NCI-H510A treated with DMSO at 0.1 percent for 48 hours (cell line): ENCODE measurements around the gene LHCGR.
"Not testable (repeated sequence)": the region's sequence is repeated elsewhere in the genome, so short reads cannot be mapped to it uniquely, and the experiment has no call there.

Source experiments
- DNase-seq: peaks from one replicate; lab custom pipeline; 2025; lab: John Stamatoyannopoulos, UW

Gene LHCGR

GRCh38 chr2:48709096-48710034 lies 46.2 kb downstream of the LHCGR start:
- DNase-seq: no peak

DNA sequence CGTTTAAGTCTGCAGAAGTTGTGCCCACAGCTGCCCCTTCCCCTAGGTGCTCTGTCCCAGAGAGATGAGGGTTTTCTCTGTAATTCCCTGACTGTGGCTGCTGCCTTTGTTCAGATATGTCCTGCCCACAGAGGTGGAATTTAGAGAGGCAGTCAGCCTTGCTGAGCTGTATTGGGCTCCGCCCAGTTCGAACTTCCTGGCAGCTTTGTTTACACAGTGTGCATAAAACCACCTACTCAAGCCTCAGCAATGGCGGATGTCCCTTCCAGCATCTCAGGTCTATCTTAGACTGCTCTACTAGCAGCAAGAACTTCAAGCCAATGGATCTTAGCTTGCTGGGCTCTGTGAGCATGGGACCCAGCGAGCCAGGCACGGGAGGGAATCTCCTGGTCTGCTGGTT lies 48.1 kb downstream of the LHCGR start:
- DNase-seq: no peak

GRCh38 chr2:48703621-48704020 lies 51.9 kb downstream of the LHCGR start:
- not testable (repeated sequence) for DNase-seq

- no peak for DNase-seq
These were observed 56.1 kb downstream of the LHCGR start for GRCh38 chr2:48699348-48699930.

- DNase-seq: no peak
These were observed 58.6 kb downstream of the LHCGR start for GRCh38 chr2:48696881-48697280.

- DNase-seq: no peak
These were observed 59.5 kb downstream of the LHCGR start for GRCh38 chr2:48695991-48696390.

- no peak for DNase-seq
These were observed 61.4 kb downstream of the LHCGR start for GRCh38 chr2:48694149-48694548.

DNA sequence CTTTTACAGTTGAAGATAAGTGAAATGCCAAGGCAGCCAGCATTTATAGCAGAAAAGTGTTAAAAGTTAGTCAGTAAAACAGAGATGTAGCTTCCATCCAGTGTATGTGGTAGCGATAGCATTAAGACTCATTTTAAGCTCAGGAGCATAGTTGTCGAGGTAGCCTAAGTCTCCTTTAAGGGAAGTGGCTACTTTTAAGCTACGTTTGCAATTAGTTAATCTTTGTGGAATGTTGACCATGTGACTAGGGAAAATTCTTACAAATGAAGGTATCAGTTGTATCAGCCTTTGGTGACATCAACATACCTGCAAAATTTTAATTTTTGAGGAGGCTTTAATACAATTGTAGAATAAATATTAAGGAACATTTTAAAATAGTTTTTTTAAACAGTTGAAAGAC lies 61.9 kb downstream of the LHCGR start:
- DNase-seq: no peak

- DNase-seq: no peak
These were observed 62.5 kb downstream of the LHCGR start for GRCh38 chr2:48693066-48693465.

DNA sequence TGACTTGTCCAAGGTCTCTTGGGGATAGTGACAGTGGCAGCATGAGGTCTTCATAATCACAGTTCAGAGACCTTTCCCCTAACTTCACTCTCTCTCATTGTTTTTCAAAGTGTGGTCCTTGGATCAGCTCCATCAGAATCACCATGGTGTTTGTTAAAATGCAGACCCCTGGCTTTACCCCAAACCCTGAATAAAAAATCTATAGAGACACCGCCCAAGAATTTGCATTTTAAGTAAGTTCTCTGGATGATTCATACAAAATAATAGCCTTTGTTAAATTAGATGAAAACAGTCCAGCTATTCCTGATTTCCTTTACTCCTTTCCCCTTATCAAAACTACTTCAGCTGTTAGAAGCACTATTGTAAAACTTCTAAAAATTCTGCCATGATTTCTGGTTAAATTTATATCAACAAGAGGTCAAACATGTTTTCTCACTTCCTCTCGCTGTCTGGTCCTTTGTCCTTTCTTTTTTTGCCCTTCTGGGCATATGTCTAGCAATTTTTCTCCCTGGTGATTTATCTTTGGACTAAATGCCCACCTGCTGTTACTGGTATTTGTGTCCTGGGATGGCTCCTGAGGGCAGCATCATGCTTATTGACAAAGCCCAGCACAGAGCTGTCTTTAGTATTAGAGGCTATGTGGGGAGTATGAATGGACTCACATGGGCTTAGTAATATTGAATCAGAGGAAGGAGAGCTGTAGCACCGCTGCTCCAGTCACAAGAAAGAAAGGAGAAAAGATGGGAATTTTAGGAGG lies 63.4 kb downstream of the LHCGR start:
- no peak for DNase-seq

- DNase-seq: no peak
These were observed 70.4 kb downstream of the LHCGR start for GRCh38 chr2:48685126-48685525.

GRCh38 chr2:48677450-48677849 lies 78.1 kb downstream of the LHCGR start:
- no peak for DNase-seq

GRCh38 chr2:48674933-48675332 lies 80.6 kb downstream of the LHCGR start:
- no peak for DNase-seq

DNA sequence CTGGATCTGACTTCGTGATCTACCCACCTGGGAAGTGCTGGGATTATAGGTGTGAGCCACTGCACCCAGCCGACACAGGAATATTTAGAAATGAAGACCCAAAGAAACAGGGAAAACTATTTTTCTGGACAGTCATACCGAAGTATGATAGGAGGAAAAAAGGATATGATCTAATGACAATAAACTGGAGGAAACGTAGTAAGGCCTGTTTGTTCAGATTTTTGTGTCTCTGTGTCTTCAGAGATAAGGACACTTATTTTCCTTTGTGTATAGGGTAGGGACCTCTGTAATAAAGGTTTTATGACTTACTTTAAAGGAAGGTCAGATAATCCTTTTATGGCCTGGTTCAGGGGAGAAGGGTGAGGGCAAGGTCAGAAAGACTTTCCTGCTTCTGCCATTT lies 81.9 kb downstream of the LHCGR start:
- DNase-seq: no peak

DNA sequence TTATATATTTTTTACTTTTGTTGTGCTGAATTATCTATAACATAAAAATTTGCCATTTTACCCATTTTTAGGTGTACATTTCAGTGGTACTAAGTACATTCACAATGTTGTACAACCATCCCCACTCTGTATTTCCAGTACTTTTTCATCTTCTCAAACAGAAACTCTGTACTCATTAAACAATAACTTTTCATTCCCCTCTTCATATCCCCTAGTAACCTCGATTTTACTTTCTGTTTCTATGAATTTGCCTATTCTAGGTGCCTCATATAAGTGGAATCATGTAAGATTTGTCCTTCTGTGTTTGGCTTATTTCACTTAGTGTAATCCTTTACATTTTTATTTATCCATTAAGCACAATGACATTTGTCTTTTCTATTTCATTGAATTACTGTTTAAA lies 86.5 kb downstream of the LHCGR start:
- DNase-seq: no peak

- no peak for DNase-seq
These were observed 104.2 kb downstream of the LHCGR start for GRCh38 chr2:48651158-48651790.

DNA sequence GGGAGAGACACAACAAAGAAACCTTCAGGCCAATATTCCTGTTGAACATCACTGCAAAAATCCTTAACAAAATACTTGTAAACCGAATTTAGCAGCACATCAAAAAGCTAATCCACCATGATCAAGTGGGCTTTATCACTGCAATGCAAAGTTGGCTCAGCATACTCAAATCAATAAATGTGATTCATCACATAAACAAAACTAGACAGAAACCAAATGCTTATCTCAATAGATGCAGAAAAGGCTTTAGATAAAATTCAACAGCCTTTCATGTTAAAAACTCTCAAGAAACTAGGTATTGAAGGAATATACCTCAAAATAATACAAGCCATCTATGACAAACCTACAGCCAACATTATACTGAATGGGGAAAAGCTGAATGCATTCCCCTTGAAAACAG lies 117.3 kb downstream of the LHCGR start:
- DNase-seq: no peak
